Gastroesophageal sphincter (tissue), 2 donors: ENCODE data around the gene MRGPRE.

Source experiments
- POLR2A ChIP-seq, 2 donors: fragments of 450-650 bp; IDR thresholded peaks; one replicate each; pipeline ENCODE4 v1.6.1; 2017; ENCODE audit warnings: antibody characterized with exemption in 2 of 2, mild to moderate bottlenecking in 2 of 2, moderate library complexity in 1 of 2
- POLR2AphosphoS5 ChIP-seq: sonication (generic); formaldehyde crosslinking; IDR thresholded peaks from one replicate; pipeline ENCODE4 v1.6.1; 2017; ENCODE audit warnings: antibody characterized with exemption

- TF ChIP-seq POLR2AphosphoS5 = no peak
- no peak for TF ChIP-seq POLR2A (IDR thresholded peaks at IDR 0.05)
Measured at GRCh38 chr11:3228445-3228829, 3.8 kb downstream of the MRGPRE start.
